Measurements from ENCODE around the gene FANCG.

FANCG gene

DNA sequence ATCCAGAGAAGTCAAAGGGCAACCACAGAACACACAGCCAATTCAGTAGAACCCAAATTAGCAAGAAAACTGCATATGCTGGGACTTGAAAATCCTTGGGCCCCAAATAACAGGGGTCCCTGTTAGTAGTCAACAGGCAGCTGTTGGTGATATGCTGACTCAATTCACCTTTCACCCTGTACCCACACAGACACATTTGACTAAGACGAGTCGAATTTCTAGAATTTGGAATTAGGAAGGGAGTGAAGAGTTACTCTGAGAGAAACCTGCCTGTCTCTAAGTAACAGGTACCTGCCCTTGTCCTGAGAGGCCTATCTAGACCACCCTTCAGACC is 6.5 kb downstream of the FANCG start:
- peak; percentile 19 for DNase-seq (ENCODE audit: low read depth)
- TF ChIP-seq, protein P1, sequence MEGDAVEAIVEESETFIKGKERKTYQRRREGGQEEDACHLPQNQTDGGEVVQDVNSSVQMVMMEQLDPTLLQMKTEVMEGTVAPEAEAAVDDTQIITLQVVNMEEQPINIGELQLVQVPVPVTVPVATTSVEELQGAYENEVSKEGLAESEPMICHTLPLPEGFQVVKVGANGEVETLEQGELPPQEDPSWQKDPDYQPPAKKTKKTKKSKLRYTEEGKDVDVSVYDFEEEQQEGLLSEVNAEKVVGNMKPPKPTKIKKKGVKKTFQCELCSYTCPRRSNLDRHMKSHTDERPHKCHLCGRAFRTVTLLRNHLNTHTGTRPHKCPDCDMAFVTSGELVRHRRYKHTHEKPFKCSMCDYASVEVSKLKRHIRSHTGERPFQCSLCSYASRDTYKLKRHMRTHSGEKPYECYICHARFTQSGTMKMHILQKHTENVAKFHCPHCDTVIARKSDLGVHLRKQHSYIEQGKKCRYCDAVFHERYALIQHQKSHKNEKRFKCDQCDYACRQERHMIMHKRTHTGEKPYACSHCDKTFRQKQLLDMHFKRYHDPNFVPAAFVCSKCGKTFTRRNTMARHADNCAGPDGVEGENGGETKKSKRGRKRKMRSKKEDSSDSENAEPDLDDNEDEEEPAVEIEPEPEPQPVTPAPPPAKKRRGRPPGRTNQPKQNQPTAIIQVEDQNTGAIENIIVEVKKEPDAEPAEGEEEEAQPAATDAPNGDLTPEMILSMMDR (conservative IDR thresholded peaks at IDR 0.05; ENCODE audit: low read depth, low read length): no peak
- no peak overlapping the region for H3K4me3 ChIP-seq (ENCODE audit: low read depth, low read length)

DNA sequence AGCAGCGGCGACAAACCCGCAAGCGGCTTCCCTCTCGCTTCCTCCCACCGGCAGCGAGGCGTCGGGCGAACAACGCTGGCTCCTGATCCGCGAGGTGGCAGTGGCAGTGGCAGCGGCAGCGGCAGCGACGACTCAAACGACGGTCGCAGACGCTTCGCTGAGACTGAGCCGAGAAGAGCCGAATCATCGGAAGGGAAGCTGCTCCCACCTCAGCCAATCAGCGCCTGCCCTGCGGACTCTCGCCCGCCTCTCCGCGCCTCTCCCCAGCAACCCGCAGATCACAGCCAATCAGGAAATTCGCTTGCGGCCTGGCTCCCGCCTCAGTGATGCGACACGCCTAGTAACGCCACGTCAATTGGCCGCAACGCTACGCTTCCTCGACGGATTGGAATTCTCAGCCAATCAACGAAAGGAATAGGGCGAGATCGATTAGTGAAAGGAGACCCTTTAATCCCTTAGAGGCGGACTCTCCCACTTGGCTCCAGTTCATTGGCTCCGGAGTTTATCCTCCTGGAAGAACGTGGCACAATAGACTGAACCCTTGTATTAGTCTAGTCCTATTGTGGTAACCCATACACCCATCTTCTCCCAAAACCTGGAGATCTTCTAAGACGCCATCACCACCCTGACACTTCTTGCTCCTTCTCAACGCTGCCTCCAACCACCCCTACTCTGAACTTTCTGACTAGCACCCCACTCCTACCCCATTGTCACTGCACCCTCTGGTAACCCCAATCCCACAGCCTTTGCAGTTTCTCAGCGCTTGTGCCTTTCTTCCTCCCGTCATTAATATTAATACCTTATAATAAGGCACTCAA is 7.1 kb downstream of the FANCG start, which contains the start of gene VCP:
Gene VCP, minus strand, starts transcription at position 165 of the 818 bp plus-strand sequence. CDS start 272 bp downstream, outside the sequence.
- peak within 1 kb of the TSS; percentile 100 for H3K4me3 ChIP-seq (ENCODE audit: low read depth, low read length)
- TF ChIP-seq, protein P1 (conservative IDR thresholded peaks at IDR 0.05; ENCODE audit: low read depth, low read length): no peak
- peak; percentile 100 for DNase-seq (ENCODE audit: low read depth)

DNA sequence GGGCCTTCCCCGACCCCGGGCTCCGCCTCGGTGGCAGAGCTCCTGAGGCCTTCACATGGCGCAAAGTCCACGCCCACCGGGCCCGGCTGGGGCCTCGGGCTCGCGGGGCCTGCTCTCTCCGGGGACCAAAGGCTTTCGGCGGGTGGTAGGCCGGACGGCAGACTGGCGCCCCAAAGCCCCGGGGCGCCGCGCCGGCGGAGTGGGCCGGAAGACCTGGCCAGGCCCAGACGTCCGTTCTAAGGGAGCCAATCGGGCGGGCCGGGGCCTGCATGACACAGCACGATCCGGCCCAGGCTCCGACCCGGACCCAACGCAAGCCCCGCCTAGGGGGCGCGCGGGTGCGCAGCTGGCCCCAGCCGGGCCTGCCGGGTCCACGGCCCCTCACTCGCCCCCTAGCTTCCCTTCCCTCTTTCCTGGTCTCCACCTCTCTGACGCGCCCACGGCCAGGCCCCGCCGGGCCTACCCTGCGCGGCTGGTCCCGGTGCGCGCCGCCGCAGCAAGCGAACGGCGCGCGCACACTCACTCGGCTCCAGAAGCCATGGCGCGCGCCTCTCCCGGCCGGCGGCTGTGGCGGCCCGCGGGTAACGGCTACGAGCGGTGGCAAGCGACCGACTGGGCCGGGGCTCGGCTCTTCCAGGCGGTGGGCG is 7.8 kb downstream of the FANCG start:
- H3K4me3 ChIP-seq (ENCODE audit: low read depth, low read length): peak overlapping the region; percentile 100
- DNase-seq (ENCODE audit: low read depth): peak; percentile 91
- TF ChIP-seq, protein P1 (conservative IDR thresholded peaks at IDR 0.05; ENCODE audit: low read depth, low read length): peak; percentile 25

- peak; percentile 49 for DNase-seq (ENCODE audit: low read depth)
- H3K4me3 ChIP-seq (ENCODE audit: low read depth, low read length): peak overlapping the region; percentile 100
- TF ChIP-seq, protein P1 (conservative IDR thresholded peaks at IDR 0.05; ENCODE audit: low read depth, low read length): no peak
These were observed 8.6 kb downstream of the FANCG start for GRCh38 chr9:35070823-35071813.

GRCh38 chr9:35069020-35069419 is 10.7 kb downstream of the FANCG start:
- no peak for DNase-seq (ENCODE audit: low read depth)
- TF ChIP-seq, protein P1 (conservative IDR thresholded peaks at IDR 0.05; ENCODE audit: low read depth, low read length): no peak
- H3K4me3 ChIP-seq (ENCODE audit: low read depth, low read length): no peak overlapping the region

DNA sequence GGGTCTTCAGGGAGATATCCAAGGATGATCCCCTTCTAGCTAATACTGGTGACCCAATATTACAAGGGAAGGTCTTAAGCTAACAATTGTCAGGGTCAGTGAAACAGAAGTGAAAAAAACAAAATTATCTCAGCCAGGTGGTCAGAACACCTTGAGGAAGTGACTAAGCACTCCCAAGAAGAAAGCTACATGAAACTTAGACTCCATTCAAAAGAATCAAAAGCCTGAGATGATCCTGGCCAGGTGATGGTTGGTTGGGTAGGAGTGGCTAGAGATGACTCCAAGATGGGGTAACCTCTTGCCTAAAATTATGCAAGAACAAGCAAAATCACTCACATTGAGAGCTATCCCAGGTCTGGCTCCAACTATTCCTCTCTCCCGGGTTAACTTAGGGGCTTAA is 12.7 kb downstream of the FANCG start:
- no peak overlapping the region for H3K4me3 ChIP-seq (ENCODE audit: low read depth, low read length)
- TF ChIP-seq, protein P1 (conservative IDR thresholded peaks at IDR 0.05; ENCODE audit: low read depth, low read length): no peak
- DNase-seq (ENCODE audit: low read depth): no peak
